A673 (cell line): ENCODE data around the gene DLGAP1.

Source experiments
- CTCF ChIP-seq: fragments of 300-800, 200-600 bp; sonication (generic); conservative IDR thresholded peaks from 2 replicates; pipeline ENCODE4 v1.5.1; 2017; ENCODE audit warnings: low read depth, mild to moderate bottlenecking, antibody characterized with exemption, low read length, moderate library complexity, mixed read lengths
- EZH2 ChIP-seq: fragments of 200-600 bp; sonication (generic); IDR thresholded peaks from 2 replicates; pipeline ENCODE4 v1.6.1; 2017; ENCODE audit warnings: borderline replicate concordance, low read depth, mild to moderate bottlenecking, mixed read lengths, antibody characterized with exemption, low read length; ENCODE audit not compliant: poor library complexity, severe bottlenecking

- TF ChIP-seq CTCF (no peak), EZH2 (no peak)
Observed at GRCh38 chr18:3879836-3880120, 575.3 kb downstream of the DLGAP1 start.
